Smooth muscle cell (in vitro differentiated cells): ENCODE results near the gene MGST3. TPM values are rescaled to one million over a fixed set of nuclear protein-coding genes. Genes with fewer than 3 reads are reported as not detected.

ENCODE experiments used
- DNase-seq: peaks from one replicate; lab custom pipeline; 2025; ENCODE audit not compliant: unreplicated experiment; lab: John Stamatoyannopoulos, UW
- H2AFZ ChIP-seq: fragments of 200-600 bp; sonication (generic); 2 replicates; pipeline ENCODE4 v1.6.0; 2016; ENCODE audit warnings: antibody characterized with exemption, low read depth, mild to moderate bottlenecking
- H3F3A ChIP-seq: fragments of 200-600 bp; sonication (generic); 2 replicates; pipeline ENCODE4 v1.6.0; 2017; ENCODE audit warnings: antibody characterized with exemption, low read depth
- H3K27ac ChIP-seq: fragments of 200-600 bp; sonication (generic); 2 replicates; pipeline ENCODE4 v1.5.1; 2016; ENCODE audit warnings: low read depth, mild to moderate bottlenecking
- H3K27me3 ChIP-seq: fragments of 200-600 bp; sonication (generic); 2 replicates; pipeline ENCODE4 v1.6.1; 2016; ENCODE audit warnings: low read depth, mild to moderate bottlenecking
- H3K36me3 ChIP-seq: fragments of 200-600 bp; sonication (generic); 2 replicates; pipeline ENCODE4 v1.5.1; 2016; ENCODE audit warnings: low read depth
- H3K4me1 ChIP-seq: fragments of 200-600 bp; sonication (generic); 2 replicates; pipeline ENCODE4 v1.5.1; 2016; ENCODE audit warnings: low read depth
- H3K4me2 ChIP-seq: fragments of 200-600 bp; sonication (generic); 2 replicates; pipeline ENCODE4 v1.6.0; 2016; ENCODE audit warnings: mild to moderate bottlenecking
- H3K4me3 ChIP-seq: fragments of 200-600 bp; sonication (generic); 2 replicates; pipeline ENCODE4 v1.5.1; 2016; ENCODE audit warnings: mild to moderate bottlenecking
- H3K79me2 ChIP-seq: fragments of 200-600 bp; sonication (generic); 2 replicates; pipeline ENCODE4 v1.6.0; 2016; ENCODE audit warnings: low read depth, mild to moderate bottlenecking
- H3K9ac ChIP-seq: fragments of 200-600 bp; sonication (generic); 2 replicates; pipeline ENCODE4 v1.6.0; 2016; ENCODE audit warnings: low read depth
- H3K9me3 ChIP-seq: fragments of 200-600 bp; sonication (generic); replicated peaks from 2 replicates; pipeline ENCODE4 v1.5.1; 2016; ENCODE audit warnings: low read depth
- H4K20me1 ChIP-seq: fragments of 200-600 bp; sonication (generic); 2 replicates; pipeline ENCODE4 v1.6.0; 2016; ENCODE audit warnings: low read depth
- WGBS: methylation state at CpG from one replicate; pipeline ENCODE4 v1.1.7; 2016; ENCODE audit warnings: low lambda C conversion rate; 5-methylcytosine and 5-hydroxymethylcytosine counted together
- polyA plus RNA-seq: library from polyadenylated mRNA; unstranded; fragments of >200 nt; fragmentation: Nextera tagmentation; extraction: Ambion mirVana; gene quantifications from 2 replicates; pipeline ENCODE4 v1.2.1, GENCODE V29; 2016
- total RNA-seq: library from RNA; depleted of rRNA; stranded (reverse); fragments of >200 nt; gene quantifications from 2 replicates; pipeline ENCODE4 v1.2.3, GENCODE V29; 2014
- TF ChIP-seq, protein P1 (sequence below): fragments of 200-600 bp; sonication (generic); IDR thresholded peaks from 2 replicates; pipeline ENCODE4 v1.5.1; 2017; ENCODE audit warnings: borderline replicate concordance, mild to moderate bottlenecking, antibody characterized with exemption; ENCODE audit not compliant: insufficient read depth, poor library complexity, severe bottlenecking

Gene MGST3
- total and polyA plus RNA-seq, 2 experiments from 2014 or later = 155 to 265 TPM

DNA sequence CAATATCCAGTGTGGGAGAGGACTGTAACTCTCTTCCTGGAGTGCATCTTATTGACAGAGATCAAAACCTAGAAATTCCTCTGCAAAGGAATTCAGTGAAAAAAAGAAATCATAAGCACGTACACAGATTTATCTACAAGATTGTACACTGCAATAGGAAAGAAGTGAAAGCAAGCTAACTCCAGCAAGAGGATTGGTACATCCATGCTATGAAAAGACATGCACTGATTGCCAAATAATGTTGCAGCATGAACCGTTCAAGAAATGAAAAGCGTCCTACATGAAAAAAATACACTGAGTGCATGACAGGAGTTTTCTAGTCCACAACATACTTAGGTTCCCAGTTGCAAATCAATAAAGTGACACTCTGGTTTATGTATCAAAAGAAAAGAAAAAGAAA, 1.9 kb upstream of the MGST3 start:
- Histone ChIP-seq H4K20me1 (peaks cover 21% of the 10 kb centered on the region), H3F3A (peaks cover 9% of the 10 kb centered on the region)

DNA sequence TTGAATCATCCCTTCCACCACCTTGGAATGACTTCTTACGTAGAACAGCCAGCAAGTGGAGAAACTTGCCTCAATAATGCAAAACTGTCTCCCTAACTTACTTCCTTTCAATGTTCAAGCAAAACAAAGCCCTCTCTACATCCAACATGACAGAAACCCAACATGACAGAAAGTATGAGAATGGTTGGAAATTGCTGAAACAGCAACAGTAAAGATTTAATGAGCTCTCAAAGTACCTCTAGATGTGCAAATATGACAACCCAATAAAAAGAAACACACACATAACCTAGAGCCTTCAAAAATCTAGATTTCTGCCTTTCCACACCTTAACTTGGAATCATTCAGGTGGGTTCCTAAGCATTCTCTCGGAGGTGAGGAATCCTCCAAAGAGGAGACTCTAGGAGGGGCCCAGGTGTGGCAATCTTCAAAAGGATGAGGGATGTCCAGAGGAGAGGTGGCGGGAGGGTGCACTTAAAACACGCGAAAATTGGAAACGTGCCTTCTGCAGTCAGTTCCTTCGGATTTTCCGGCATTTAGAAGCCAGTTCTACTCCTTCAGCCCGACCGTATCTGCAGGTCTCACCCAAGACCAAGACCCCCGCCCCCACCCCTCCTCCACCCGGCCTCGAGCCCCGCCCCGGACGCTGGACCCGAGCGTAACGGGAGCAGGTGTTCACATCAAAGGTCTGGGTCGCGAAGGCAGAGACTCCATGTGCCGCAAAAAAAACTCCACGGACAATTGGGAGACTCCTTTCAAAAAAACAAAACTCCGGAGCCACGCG, 996 bp upstream of the MGST3 start:
- 6% methylated on average over 26 of the region's 26 CpGs for WGBS
- peaks cover 9% of the 10 kb centered on the region for H3F3A ChIP-seq
- DNase-seq = no peak

More for the DNA sequence above, 1.9 kb upstream of the MGST3 start:
- Histone ChIP-seq H3K4me3 (no peak overlapping the region), H3K9ac (no peak overlapping the region), H3K36me3 (no peaks in the 10 kb centered on the region), H3K79me2 (peaks cover 13% of the 10 kb centered on the region), H3K27ac (no peak overlapping the region), H2AFZ (no peak overlapping the region), H3K9me3 (no peaks in the 10 kb centered on the region), H3K27me3 (no peaks in the 10 kb centered on the region), H3K4me1 (peaks cover 18% of the 10 kb centered on the region), H3K4me2 (no peak overlapping the region)
- TF ChIP-seq, protein P1, sequence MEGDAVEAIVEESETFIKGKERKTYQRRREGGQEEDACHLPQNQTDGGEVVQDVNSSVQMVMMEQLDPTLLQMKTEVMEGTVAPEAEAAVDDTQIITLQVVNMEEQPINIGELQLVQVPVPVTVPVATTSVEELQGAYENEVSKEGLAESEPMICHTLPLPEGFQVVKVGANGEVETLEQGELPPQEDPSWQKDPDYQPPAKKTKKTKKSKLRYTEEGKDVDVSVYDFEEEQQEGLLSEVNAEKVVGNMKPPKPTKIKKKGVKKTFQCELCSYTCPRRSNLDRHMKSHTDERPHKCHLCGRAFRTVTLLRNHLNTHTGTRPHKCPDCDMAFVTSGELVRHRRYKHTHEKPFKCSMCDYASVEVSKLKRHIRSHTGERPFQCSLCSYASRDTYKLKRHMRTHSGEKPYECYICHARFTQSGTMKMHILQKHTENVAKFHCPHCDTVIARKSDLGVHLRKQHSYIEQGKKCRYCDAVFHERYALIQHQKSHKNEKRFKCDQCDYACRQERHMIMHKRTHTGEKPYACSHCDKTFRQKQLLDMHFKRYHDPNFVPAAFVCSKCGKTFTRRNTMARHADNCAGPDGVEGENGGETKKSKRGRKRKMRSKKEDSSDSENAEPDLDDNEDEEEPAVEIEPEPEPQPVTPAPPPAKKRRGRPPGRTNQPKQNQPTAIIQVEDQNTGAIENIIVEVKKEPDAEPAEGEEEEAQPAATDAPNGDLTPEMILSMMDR = no peak
- WGBS = 92% methylated on average over 3 of the region's 3 CpGs
- no peak for DNase-seq

DNA sequence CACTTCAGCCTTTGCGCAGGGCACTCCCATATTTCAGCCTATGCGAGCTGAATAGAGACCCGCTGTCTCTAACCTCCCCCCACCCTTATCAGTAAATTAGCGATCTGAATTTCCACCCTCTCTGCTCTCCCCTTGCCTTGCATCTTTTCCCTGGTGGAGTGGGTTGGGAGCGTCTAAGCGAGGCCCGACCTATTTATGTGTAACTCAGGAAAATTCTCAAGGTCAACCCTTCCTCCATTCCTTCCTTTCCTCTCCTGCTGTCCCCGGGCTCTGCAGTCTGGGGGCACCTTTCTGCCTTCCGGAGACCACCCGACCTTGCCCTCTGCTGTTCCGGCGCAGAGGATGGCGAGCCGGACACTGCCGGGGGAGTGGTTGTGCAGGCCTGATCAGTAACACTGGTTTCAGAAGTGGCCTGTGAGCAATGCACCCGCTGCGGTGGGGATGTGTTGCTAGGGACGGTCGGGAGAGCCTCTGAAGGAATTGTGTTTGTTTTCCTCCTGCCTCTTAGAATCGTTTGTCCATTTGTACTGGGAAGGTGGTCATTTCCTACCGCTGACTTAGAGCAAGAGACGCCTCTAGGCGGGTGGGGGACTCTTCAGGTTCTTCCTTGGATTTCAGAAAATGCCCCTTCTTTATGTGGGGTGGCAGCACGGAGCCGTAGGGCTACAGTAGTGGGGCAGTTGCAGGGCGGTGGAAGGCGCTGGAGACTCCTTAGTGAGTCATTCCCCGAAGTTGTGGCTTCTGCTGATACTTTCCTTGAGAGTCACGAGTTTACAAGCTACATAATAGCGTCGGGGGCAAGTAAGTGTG, 513 bp downstream of the MGST3 start:
- Histone ChIP-seq H3K4me1 (peaks cover 26% of the 10 kb centered on the region), H3K9ac (peak overlapping the region; percentile 82), H3K27me3 (no peaks in the 10 kb centered on the region), H4K20me1 (peaks cover 45% of the 10 kb centered on the region), H3F3A (peaks cover 9% of the 10 kb centered on the region), H3K79me2 (peaks cover 34% of the 10 kb centered on the region), H2AFZ (peak overlapping the region; percentile 92), H3K36me3 (no peaks in the 10 kb centered on the region), H3K4me3 (peak overlapping the region; percentile 83), H3K9me3 (no peaks in the 10 kb centered on the region), H3K27ac (peak overlapping the region; percentile 91), H3K4me2 (peak overlapping the region; percentile 94)
- WGBS = 1% methylated on average over 31 of the region's 31 CpGs
- TF ChIP-seq, protein P1 = no peak
- peak; percentile 84 for DNase-seq

More for the DNA sequence above, 996 bp upstream of the MGST3 start:
- Histone ChIP-seq H4K20me1 (peaks cover 30% of the 10 kb centered on the region), H3K4me2 (peak overlapping the region; percentile 94), H3K27ac (peak overlapping the region; percentile 91), H3K4me1 (peaks cover 19% of the 10 kb centered on the region), H3K9me3 (no peaks in the 10 kb centered on the region), H2AFZ (peak overlapping the region; percentile 92), H3K27me3 (no peaks in the 10 kb centered on the region), H3K9ac (peak overlapping the region; percentile 82), H3K4me3 (peak overlapping the region; percentile 83), H3K36me3 (no peaks in the 10 kb centered on the region), H3K79me2 (peaks cover 19% of the 10 kb centered on the region)
- TF ChIP-seq, protein P1 = no peak
